Pulmonary artery endothelial cell (primary cell): ENCODE measurements around the gene TMEM204. TPM values are rescaled to one million over a fixed set of nuclear protein-coding genes. Genes with fewer than 3 reads are reported as not detected.
"Not testable (repeated sequence)": the region's sequence is repeated elsewhere in the genome, so short reads cannot be mapped to it uniquely, and the experiment has no call there.

Experiments used
- DNase-seq: peaks from one replicate; pipeline ENCODE4 v3.0.0-alpha.2; 2011; ENCODE audit warnings: low read depth, low spot score
- total RNA-seq: library from RNA; depleted of rRNA; stranded (reverse); fragments of >200 nt; gene quantifications from 2 replicates; pipeline ENCODE4 v1.2.3, GENCODE V29; 2014

The TMEM204 gene
- total RNA-seq, 1 donor from 2014 or later: 24.6 TPM

- no peak for DNase-seq
Observed at GRCh38 chr16:1590930-1591705, 57.7 kb downstream of the TMEM204 start.

- DNase-seq: no peak
Observed at GRCh38 chr16:1592446-1592845, 59.0 kb downstream of the TMEM204 start.

GRCh38 chr16:1595511-1595910 lies 62.0 kb downstream of the TMEM204 start:
- not testable (repeated sequence) for DNase-seq

- no peak for DNase-seq
Observed at GRCh38 chr16:1596516-1596915, 63.0 kb downstream of the TMEM204 start.

- DNase-seq: no peak
Observed at GRCh38 chr16:1597154-1597553, 63.7 kb downstream of the TMEM204 start.

GRCh38 chr16:1601031-1601430 lies 67.6 kb downstream of the TMEM204 start:
- DNase-seq: no peak

- DNase-seq: no peak
Observed at GRCh38 chr16:1601489-1601888, 68.0 kb downstream of the TMEM204 start.

- DNase-seq: no peak
Observed at GRCh38 chr16:1602285-1602684, 68.8 kb downstream of the TMEM204 start.

Other genes with a start within 250 kb of the TMEM204 start
- 59.1 and 88.7 TPM in 2 replicates for gene UBE2I, start 224.0 kb upstream of the TMEM204 start, total RNA-seq
- 0.46 and 0.53 TPM in 2 replicates for gene BAIAP3, start 200.0 kb upstream of the TMEM204 start, total RNA-seq
- gene TSR3, start 181.8 kb upstream of the TMEM204 start, total RNA-seq: 90.7 and 93.8 TPM in 2 replicates
- gene GNPTG, start 181.7 kb upstream of the TMEM204 start, total RNA-seq: 27.0 and 27.5 TPM in 2 replicates
- gene UNKL, start 119.0 kb upstream of the TMEM204 start, total RNA-seq: 9.2 and 12.0 TPM in 2 replicates
- gene UQCC4, start 112.9 kb upstream of the TMEM204 start, total RNA-seq: 21.8 and 22.4 TPM in 2 replicates
- not detected in 2 replicates for gene PERCC1, start 102.6 kb upstream of the TMEM204 start, total RNA-seq
- 0.11 and 0.13 TPM in 2 replicates for gene CCDC154, start 89.1 kb upstream of the TMEM204 start, total RNA-seq
- 48.3 and 73.8 TPM in 2 replicates for gene CLCN7, start 58.6 kb upstream of the TMEM204 start, total RNA-seq
- gene PTX4, start 44.7 kb upstream of the TMEM204 start, total RNA-seq: not detected in 2 replicates
- 19.1 and 22.9 TPM in 2 replicates for gene TELO2, start 40.3 kb upstream of the TMEM204 start, total RNA-seq
- 19.8 and 20.8 TPM in 2 replicates for gene IFT140, start 78.4 kb downstream of the TMEM204 start, total RNA-seq
- gene CRAMP1, start 78.7 kb downstream of the TMEM204 start, total RNA-seq: 6.7 and 9.3 TPM in 2 replicates
- gene JPT2, start 144.6 kb downstream of the TMEM204 start, total RNA-seq: 45.9 and 81.5 TPM in 2 replicates
- gene MAPK8IP3, start 172.5 kb downstream of the TMEM204 start, total RNA-seq: 27.4 and 31.2 TPM in 2 replicates
- gene NME3, start 237.9 kb downstream of the TMEM204 start, total RNA-seq: 53.0 and 58.7 TPM in 2 replicates
- 5.9 and 7.1 TPM in 2 replicates for gene EME2, start 239.1 kb downstream of the TMEM204 start, total RNA-seq
- 91.0 and 100 TPM in 2 replicates for gene MRPS34, start 239.5 kb downstream of the TMEM204 start, total RNA-seq
- gene SPSB3, start 248.9 kb downstream of the TMEM204 start, total RNA-seq: 39.4 and 44.8 TPM in 2 replicates
- gene NUBP2, start 249.3 kb downstream of the TMEM204 start, total RNA-seq: 74.5 and 77.8 TPM in 2 replicates